ENCODE results near the gene MAP3K21. TPM values are rescaled to one million over a fixed set of nuclear protein-coding genes. Genes with fewer than 3 reads are reported as not detected.
A peak's percentile ranks its signal among the peaks of the same experiment; 100 is the strongest.

Gene MAP3K21
- total and polyA plus RNA-seq, 8 donors: 4.8 to 58.5 (median 16.1) TPM

- TF ChIP-seq POLR2AphosphoS5 (IDR thresholded peaks at IDR 0.05) (no peak), POLR2A (IDR thresholded peaks at IDR 0.05) (no peak), CTCF (IDR thresholded peaks at IDR 0.05) (no peak), EP300 (IDR thresholded peaks at IDR 0.05) (no peak)
- intact Hi-C loops (cut with DNase I; ENCODE audit: low total_unique reads): no loop called here
- no peaks in the 10 kb centered on the region for H3K36me3 ChIP-seq
- H3K27ac ChIP-seq: no peak overlapping the region
- no peaks in the 10 kb centered on the region for H3K9me3 ChIP-seq
- H3K4me1 ChIP-seq: no peaks in the 10 kb centered on the region
- no peak overlapping the region for H3K4me3 ChIP-seq
- H3K27me3 ChIP-seq: peaks cover 0 to 11% (median 0%) of the 10 kb centered on the region in 3 donors
- WGBS, 5 donors: 57 to 69% (median 63%) methylated on average over 10 of the region's 10 CpGs
- no peak for DNase-seq
Measured at GRCh38 chr1:233393084-233393840, 65.7 kb downstream of the MAP3K21 start.

- Histone ChIP-seq H3K9me3 (no peaks in the 10 kb centered on the region), H3K4me3 (no peak overlapping the region), H3K4me1 (no peaks in the 10 kb centered on the region), H3K27me3 (peaks cover 0 to 11% (median 0%) of the 10 kb centered on the region in 3 donors), H3K36me3 (no peaks in the 10 kb centered on the region), H3K27ac (no peak overlapping the region)
- WGBS, 5 donors: 67 to 85% (median 78%) methylated on average over 3 of the region's 3 CpGs
- TF ChIP-seq EP300 (IDR thresholded peaks at IDR 0.05) (no peak), CTCF (IDR thresholded peaks at IDR 0.05) (no peak), POLR2A (IDR thresholded peaks at IDR 0.05) (no peak), POLR2AphosphoS5 (IDR thresholded peaks at IDR 0.05) (no peak)
- intact Hi-C loops (cut with DNase I; ENCODE audit: low total_unique reads): no loop called here
- DNase-seq: no peak
Measured at GRCh38 chr1:233393926-233394680, 66.6 kb downstream of the MAP3K21 start.

GRCh38 chr1:233394860-233395717 is 67.6 kb downstream of the MAP3K21 start:
- Histone ChIP-seq H3K4me3 (no peak overlapping the region), H3K36me3 (no peaks in the 10 kb centered on the region), H3K9me3 (no peaks in the 10 kb centered on the region), H3K4me1 (no peaks in the 10 kb centered on the region), H3K27me3 (peaks cover 0 to 11% (median 0%) of the 10 kb centered on the region in 3 donors), H3K27ac (no peak overlapping the region)
- peak in 1 of 2 donors; percentile 77 for DNase-seq
- intact Hi-C loops (cut with DNase I; ENCODE audit: low total_unique reads): no loop called here
- no peak for TF ChIP-seq EP300 (IDR thresholded peaks at IDR 0.05)
- peak in 5 of 7 experiments; percentile 33 to 57 (median 43) for TF ChIP-seq CTCF (IDR thresholded peaks at IDR 0.05)
- no peak for TF ChIP-seq POLR2AphosphoS5 (IDR thresholded peaks at IDR 0.05)
- no peak for TF ChIP-seq POLR2A (IDR thresholded peaks at IDR 0.05)
- 63 to 67% (median 65%) methylated on average over 13 of the region's 13 CpGs for WGBS, 5 donors

Measured in stomach (tissue), 9 donors.